ENCODE results near the gene RCN2. TPM values are rescaled to one million over a fixed set of nuclear protein-coding genes. Genes with fewer than 3 reads are reported as not detected.

RCN2 gene
- total and polyA plus RNA-seq, 2 experiments from 2014 or later: 144 to 153 TPM

DNA sequence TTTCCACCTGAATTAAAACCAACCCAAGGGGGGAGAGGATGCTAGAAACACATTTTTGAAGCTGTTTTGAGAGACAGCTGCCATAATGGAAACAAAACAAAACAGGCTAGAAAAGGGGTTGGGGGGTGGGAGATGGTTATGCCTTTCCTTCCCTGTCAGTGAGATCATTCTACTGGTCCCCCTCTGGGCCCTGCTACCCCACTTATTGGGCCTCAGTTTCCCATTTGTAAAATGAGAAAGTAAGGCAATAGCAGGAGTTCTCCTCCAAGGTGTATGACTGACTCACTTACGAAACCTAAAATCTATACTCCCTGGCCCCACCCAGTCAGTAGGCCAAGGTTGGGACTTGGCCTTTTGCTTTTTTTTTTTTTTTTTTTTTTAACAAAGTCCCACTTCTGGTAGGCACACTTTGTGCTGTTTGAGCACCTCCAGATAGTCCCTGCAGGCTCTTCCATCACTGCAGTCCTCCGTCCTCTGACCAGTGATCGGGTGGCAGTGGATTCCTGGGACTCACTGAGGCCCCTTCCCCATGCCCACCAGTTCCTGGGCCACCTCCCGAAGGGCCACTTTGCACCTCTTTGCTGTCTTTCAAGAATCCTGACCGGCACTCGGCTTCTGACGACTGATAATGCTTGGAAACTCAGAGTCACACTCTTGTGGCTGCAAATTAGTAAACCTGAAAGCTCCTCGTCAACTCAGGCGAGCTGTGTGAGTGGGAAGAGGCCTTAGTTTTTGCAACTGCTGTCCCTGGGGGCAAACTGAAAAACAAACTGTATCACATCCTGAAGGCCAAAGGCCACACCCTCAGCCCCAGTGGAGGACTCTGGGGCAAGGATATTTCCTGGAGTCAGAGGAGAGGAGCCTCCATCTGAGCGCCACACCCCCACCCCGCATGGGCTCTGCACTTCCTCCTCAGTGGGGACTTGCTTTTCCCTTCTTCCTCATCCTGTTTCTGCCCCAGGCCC, 56.6 kb downstream of the RCN2 start:
- H2AFZ ChIP-seq: no peak overlapping the region
- no peaks in the 10 kb centered on the region for H3K9me2 ChIP-seq (replicated peaks; ENCODE audit: insufficient read depth)
- H3K4me1 ChIP-seq (ENCODE audit: insufficient read depth): no peaks in the 10 kb centered on the region
- no peaks in the 10 kb centered on the region for H4K20me1 ChIP-seq (ENCODE audit: insufficient read depth, poor library complexity, severe bottlenecking)
- H3K27me3 ChIP-seq: no peaks in the 10 kb centered on the region
- H3K79me2 ChIP-seq: no peaks in the 10 kb centered on the region
- no peak for DNase-seq (ENCODE audit: low spot score)
- H3K36me3 ChIP-seq (replicated peaks; ENCODE audit: insufficient read depth, low read depth): no peaks in the 10 kb centered on the region
- TF ChIP-seq, protein P1, sequence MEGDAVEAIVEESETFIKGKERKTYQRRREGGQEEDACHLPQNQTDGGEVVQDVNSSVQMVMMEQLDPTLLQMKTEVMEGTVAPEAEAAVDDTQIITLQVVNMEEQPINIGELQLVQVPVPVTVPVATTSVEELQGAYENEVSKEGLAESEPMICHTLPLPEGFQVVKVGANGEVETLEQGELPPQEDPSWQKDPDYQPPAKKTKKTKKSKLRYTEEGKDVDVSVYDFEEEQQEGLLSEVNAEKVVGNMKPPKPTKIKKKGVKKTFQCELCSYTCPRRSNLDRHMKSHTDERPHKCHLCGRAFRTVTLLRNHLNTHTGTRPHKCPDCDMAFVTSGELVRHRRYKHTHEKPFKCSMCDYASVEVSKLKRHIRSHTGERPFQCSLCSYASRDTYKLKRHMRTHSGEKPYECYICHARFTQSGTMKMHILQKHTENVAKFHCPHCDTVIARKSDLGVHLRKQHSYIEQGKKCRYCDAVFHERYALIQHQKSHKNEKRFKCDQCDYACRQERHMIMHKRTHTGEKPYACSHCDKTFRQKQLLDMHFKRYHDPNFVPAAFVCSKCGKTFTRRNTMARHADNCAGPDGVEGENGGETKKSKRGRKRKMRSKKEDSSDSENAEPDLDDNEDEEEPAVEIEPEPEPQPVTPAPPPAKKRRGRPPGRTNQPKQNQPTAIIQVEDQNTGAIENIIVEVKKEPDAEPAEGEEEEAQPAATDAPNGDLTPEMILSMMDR (IDR thresholded peaks at IDR 0.05; ENCODE audit: poor library complexity): no peak
- TF ChIP-seq EZH2 (IDR thresholded peaks at IDR 0.05; ENCODE audit: borderline replicate concordance) (no peak), EZH2phosphoT487 (IDR thresholded peaks at IDR 0.05; ENCODE audit: low read depth, severe bottlenecking, unreplicated experiment) (no peak)
- WGBS (ENCODE audit: low lambda C conversion rate, missing lambda C conversion rate): 86% methylated on average over 11 of the region's 11 CpGs
- H3K27ac ChIP-seq: no peak overlapping the region
- no peak overlapping the region for H3K4me2 ChIP-seq
- H3K4me3 ChIP-seq: no peak overlapping the region
- H3K9me3 ChIP-seq (ENCODE audit: low read depth): no peaks in the 10 kb centered on the region

DNA sequence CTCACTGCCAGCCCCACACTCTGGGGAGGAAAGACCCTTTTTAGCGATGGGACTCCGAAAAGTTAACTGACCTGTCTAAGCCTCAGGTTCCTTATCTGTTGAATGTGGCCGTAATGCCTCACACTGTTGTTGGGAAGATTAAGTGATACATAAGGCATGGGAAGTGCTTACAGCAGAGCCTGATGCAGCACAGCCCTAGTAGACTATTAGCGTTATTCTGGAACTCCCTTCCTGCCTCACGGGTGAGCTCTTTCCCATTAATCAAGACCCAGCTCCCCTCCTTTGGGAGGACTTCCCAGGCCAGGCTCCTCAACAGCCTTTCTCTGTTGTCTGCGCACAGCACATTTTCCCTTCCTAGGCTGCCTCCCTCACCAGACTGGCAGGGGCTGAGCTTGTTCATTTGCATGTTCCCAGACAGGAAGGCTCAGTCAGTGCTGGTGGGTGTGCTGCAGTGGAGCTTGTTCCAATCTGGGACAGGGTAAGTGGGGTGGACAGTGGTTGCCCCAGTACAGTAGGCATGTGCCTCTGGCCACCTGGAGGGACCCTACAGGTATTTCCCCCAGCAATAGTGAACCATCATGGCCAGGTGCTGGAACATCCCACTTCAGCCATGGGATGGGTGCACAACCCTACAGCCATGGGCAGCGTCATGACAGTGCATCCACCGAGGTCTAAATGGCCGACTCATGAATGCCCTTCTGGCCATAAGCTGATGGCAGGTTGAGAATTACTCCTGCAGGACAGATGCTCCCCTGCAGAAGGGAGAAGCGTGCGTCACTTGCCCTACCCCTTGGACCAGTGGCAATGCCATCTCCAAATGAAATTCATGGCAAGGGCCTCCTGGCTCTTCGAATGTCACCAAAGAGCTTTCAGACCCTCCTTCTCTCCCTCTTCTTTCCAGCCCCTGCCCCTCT, 57.6 kb downstream of the RCN2 start:
- H3K27ac ChIP-seq: no peak overlapping the region
- no peaks in the 10 kb centered on the region for H4K20me1 ChIP-seq (ENCODE audit: insufficient read depth, poor library complexity, severe bottlenecking)
- H3K79me2 ChIP-seq: no peaks in the 10 kb centered on the region
- no peak for DNase-seq (ENCODE audit: low spot score)
- H2AFZ ChIP-seq: no peak overlapping the region
- H3K4me3 ChIP-seq: no peak overlapping the region
- no peak overlapping the region for H3K4me2 ChIP-seq
- 75% methylated on average over 12 of the region's 12 CpGs for WGBS (ENCODE audit: low lambda C conversion rate, missing lambda C conversion rate)
- H3K36me3 ChIP-seq (replicated peaks; ENCODE audit: insufficient read depth, low read depth): no peaks in the 10 kb centered on the region
- no peaks in the 10 kb centered on the region for H3K27me3 ChIP-seq
- no peak for TF ChIP-seq EZH2 (IDR thresholded peaks at IDR 0.05; ENCODE audit: borderline replicate concordance)
- TF ChIP-seq EZH2phosphoT487 (IDR thresholded peaks at IDR 0.05; ENCODE audit: low read depth, severe bottlenecking, unreplicated experiment): no peak
- TF ChIP-seq, protein P1 (IDR thresholded peaks at IDR 0.05; ENCODE audit: poor library complexity): no peak
- H3K9me2 ChIP-seq (replicated peaks; ENCODE audit: insufficient read depth): no peaks in the 10 kb centered on the region
- no peaks in the 10 kb centered on the region for H3K4me1 ChIP-seq (ENCODE audit: insufficient read depth)
- no peaks in the 10 kb centered on the region for H3K9me3 ChIP-seq (ENCODE audit: low read depth)

DNA sequence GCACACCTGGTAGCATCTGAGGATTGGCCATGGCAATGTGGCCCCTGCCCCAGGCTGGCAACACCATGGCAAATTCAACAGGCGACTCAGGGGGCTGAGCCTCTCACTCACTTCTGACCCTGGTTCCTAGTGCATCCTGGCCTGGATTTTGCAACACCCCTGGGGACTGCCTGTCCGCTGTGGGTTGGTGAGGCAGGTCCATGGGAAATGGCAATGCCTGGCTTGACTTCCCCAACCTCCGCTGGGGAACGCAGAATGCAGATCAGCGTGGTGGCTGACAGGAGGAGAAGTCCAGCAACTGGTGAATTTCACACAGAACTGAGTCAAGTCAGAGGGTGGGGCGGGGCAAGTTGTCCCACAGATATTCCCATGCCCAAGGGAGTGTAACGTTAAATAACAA, 59.5 kb downstream of the RCN2 start:
- Histone ChIP-seq H3K27me3 (no peaks in the 10 kb centered on the region), H4K20me1 (ENCODE audit: insufficient read depth, poor library complexity, severe bottlenecking) (no peaks in the 10 kb centered on the region), H2AFZ (no peak overlapping the region), H3K79me2 (no peaks in the 10 kb centered on the region), H3K36me3 (replicated peaks; ENCODE audit: insufficient read depth, low read depth) (no peaks in the 10 kb centered on the region), H3K9me3 (ENCODE audit: low read depth) (no peaks in the 10 kb centered on the region), H3K27ac (no peak overlapping the region), H3K4me3 (no peak overlapping the region), H3K4me1 (ENCODE audit: insufficient read depth) (no peaks in the 10 kb centered on the region), H3K4me2 (no peak overlapping the region), H3K9me2 (replicated peaks; ENCODE audit: insufficient read depth) (no peaks in the 10 kb centered on the region)
- WGBS (ENCODE audit: low lambda C conversion rate, missing lambda C conversion rate): 84% methylated on average over 7 of the region's 7 CpGs
- no peak for TF ChIP-seq EZH2phosphoT487 (IDR thresholded peaks at IDR 0.05; ENCODE audit: low read depth, severe bottlenecking, unreplicated experiment)
- TF ChIP-seq, protein P1 (IDR thresholded peaks at IDR 0.05; ENCODE audit: poor library complexity): no peak
- TF ChIP-seq EZH2 (IDR thresholded peaks at IDR 0.05; ENCODE audit: borderline replicate concordance): no peak
- DNase-seq (ENCODE audit: low spot score): no peak
